ENCODE results near the gene SNX9. TPM values are rescaled to one million over a fixed set of nuclear protein-coding genes. Genes with fewer than 3 reads are reported as not detected.

Gene SNX9
- total and polyA plus RNA-seq, 2 of the 8 experiments (the other 6 are each of a cell fraction or from before 2014, with no cell fraction given) = 11.8 to 23.2 TPM

- H4K20me1 ChIP-seq (replicated peaks in 1 of 2; ENCODE audit: control insufficient read depth in 1 of 2, insufficient read depth in 2 of 2, low read length in 2 of 2) = no peaks in the 10 kb centered on the region
- no peak overlapping the region for H2BK120ac ChIP-seq (replicated peaks; ENCODE audit: low read depth, low read length)
- H4K8ac ChIP-seq (ENCODE audit: extremely low read depth, insufficient read depth, low read length) = peak overlapping the region; percentile 35; the same call in 1 of the 2 replicates
- H3K27me3 ChIP-seq (replicated peaks in 1 of 4; ENCODE audit: control insufficient read depth in 3 of 4, extremely low read depth in 1 of 4, insufficient read depth in 3 of 4, low read length in 3 of 4) = no peaks in the 10 kb centered on the region
- no peak overlapping the region for H3K9ac ChIP-seq (replicated peaks in 1 of 4; ENCODE audit: extremely low read depth in 1 of 4, low read depth in 3 of 4, low read length in 3 of 4)
- POLR2A ChIA-PET (ENCODE audit: partially characterized antibody) = interaction anchor here (0.6 kb wide), 1 partner anchor 907 kb away, joined by 3 read pairs; no protein-coding TSS in a partner anchor
- H2AFZ ChIP-seq (ENCODE audit: low read length) = peak overlapping the region; percentile 83
- H3K9me3 ChIP-seq (ENCODE audit: insufficient read depth in 2 of 2, low read depth in 1 of 2, low read length in 1 of 2) = no peaks in the 10 kb centered on the region
- CTCF ChIA-PET (ENCODE audit: partially characterized antibody) = interaction anchor here (0.6 to 0.9 kb wide), 2 partner anchors 74 to 77 kb away, joined by 3 to 4 read pairs; no protein-coding TSS in a partner anchor
- no peak overlapping the region for H3K18ac ChIP-seq (ENCODE audit: extremely low read depth, low read length)
- H3K27ac ChIP-seq (ENCODE audit: low read depth, low read length) = no peak overlapping the region
- H2AK5ac ChIP-seq (ENCODE audit: low read depth, low read length) = no peak overlapping the region
- no peaks in the 10 kb centered on the region for H3K79me2 ChIP-seq (ENCODE audit: control insufficient read depth in 1 of 2, insufficient read depth in 2 of 2, low read length in 2 of 2)
- WGBS, 2 experiments (ENCODE audit: extremely low coverage in 1 of 2, insufficient coverage in 1 of 2, insufficient read length in 1 of 2, insufficient replicate concordance in 2 of 2, low coverage in 1 of 2, low lambda C conversion rate in 2 of 2, missing lambda C conversion rate in 1 of 2) = 82% methylated on average over 14 of the region's 15 CpGs; no CpG with 5 or more reads in 1 of the 2 experiments
- no peaks in the 10 kb centered on the region for H3K36me3 ChIP-seq (ENCODE audit: control insufficient read depth in 2 of 4, insufficient read depth in 4 of 4, low read length in 3 of 4)
- no peaks in the 10 kb centered on the region for H3K23me2 ChIP-seq (ENCODE audit: low read depth, low read length)
- no peak overlapping the region for H2BK12ac ChIP-seq (ENCODE audit: low read depth, low read length)
- H3K56ac ChIP-seq (replicated peaks; ENCODE audit: insufficient read length, low read depth, low read length) = no peak overlapping the region
- H3K4me2 ChIP-seq (ENCODE audit: insufficient read depth in 1 of 2, low read depth in 2 of 2, low read length in 2 of 2) = peak overlapping the region; percentile 32 to 68; a peak in 3 of 4 replicates
- no peaks in the 10 kb centered on the region for H3K79me1 ChIP-seq (ENCODE audit: low read depth, low read length)
- FAIRE-seq (peak; percentile 98), DNase-seq (ENCODE audit: low read depth in 1 of 2, low spot score in 2 of 2) (peak in 1 of 2 experiments; percentile 71)
- no peak overlapping the region for H2BK15ac ChIP-seq (ENCODE audit: low read length)
- H3K4me3 ChIP-seq (ENCODE audit: extremely low read depth in 1 of 4, insufficient read depth in 2 of 4, low read depth in 3 of 4, low read length in 4 of 4) = peak overlapping the region in 2 of 4 experiments; percentile 17 to 33; a peak in 2 of 8 replicates
- H3K14ac ChIP-seq (ENCODE audit: insufficient read length) = no peak overlapping the region
- peak overlapping the region; percentile 46 for H3K4ac ChIP-seq (replicated peaks; ENCODE audit: insufficient read length, low read depth, low read length)
- H3K23ac ChIP-seq (ENCODE audit: insufficient read length) = no peak overlapping the region
- peaks cover 0 to 2% (median 0%) of the 10 kb centered on the region in 4 experiments; a peak in 1 of 7 replicates for H3K4me1 ChIP-seq (replicated peaks in 1 of 4; ENCODE audit: control insufficient read depth in 3 of 4, insufficient read depth in 4 of 4, low read length in 3 of 4)
- H4K91ac ChIP-seq (replicated peaks; ENCODE audit: insufficient read length, low read length) = no peak overlapping the region
- no peak overlapping the region for H4K5ac ChIP-seq (ENCODE audit: insufficient read length, low read depth, low read length)
- no peak overlapping the region for H2BK20ac ChIP-seq (ENCODE audit: low read length)
- H2BK5ac ChIP-seq (ENCODE audit: low read depth, low read length) = no peak overlapping the region
- TF ChIP-seq MAX (IDR thresholded peaks at IDR 0.05) (peak; percentile 65), KDM4A (IDR thresholded peaks at IDR 0.05; ENCODE audit: low read depth, low read length, severe bottlenecking) (no peak), RFX5 (IDR thresholded peaks at IDR 0.05; ENCODE audit: borderline replicate concordance, low read depth, low read length) (no peak), TEAD4 (IDR thresholded peaks at IDR 0.05; ENCODE audit: low read depth, low read length) (no peak), EZH2 (IDR thresholded peaks at IDR 0.05; ENCODE audit: low read depth, low read length, severe bottlenecking) (no peak), ASH2L (IDR thresholded peaks at IDR 0.05; ENCODE audit: low read length) (no peak), SP2 (IDR thresholded peaks at IDR 0.05; ENCODE audit: low read length) (no peak), BCL11A (IDR thresholded peaks at IDR 0.05; ENCODE audit: low read depth in 2 of 2, low read length in 2 of 2) (no peak), RNF2 (IDR thresholded peaks at IDR 0.05; ENCODE audit: borderline replicate concordance, low read depth, low read length, missing control alignments, poor library complexity, severe bottlenecking) (no peak), RXRA (IDR thresholded peaks at IDR 0.05; ENCODE audit: insufficient read depth, low read depth, low read length) (no peak), SIRT6 (IDR thresholded peaks at IDR 0.05; ENCODE audit: low read length) (no peak), GABPA (IDR thresholded peaks at IDR 0.05; ENCODE audit: borderline replicate concordance, insufficient read depth, low read length) (no peak), POLR2AphosphoS5 (IDR thresholded peaks at IDR 0.05; ENCODE audit: low read depth, low read length) (no peak), CHD1 (IDR thresholded peaks at IDR 0.05; ENCODE audit: low read depth, low read length) (no peak)
These were observed 33.2 kb upstream of the SNX9 start for GRCh38 chr6:157789861-157790260.

Data from H1 (cell line).